Measurements from ENCODE around the gene CLEC16A. TPM values are rescaled to one million over a fixed set of nuclear protein-coding genes. Genes with fewer than 3 reads are reported as not detected.

CLEC16A gene
- total and polyA plus RNA-seq, 9 of the 15 experiments (the other 6 are each of a cell fraction or from before 2014, with no cell fraction given) = 1.00 to 22.3 (median 10.0) TPM

- TF ChIP-seq HDAC6 (IDR thresholded peaks at IDR 0.05; ENCODE audit: low read depth, low read length) (no peak), ZNF384 (IDR thresholded peaks at IDR 0.05; ENCODE audit: low read depth, low read length) (0 out of 2 replicates have a peak, but pooled peaks have one; percentile 38), NUFIP1 (IDR thresholded peaks at IDR 0.05; ENCODE audit: partially characterized antibody) (no peak), TAF7 (tag; IDR thresholded peaks at IDR 0.05) (no peak), ZBTB33 (CRISPR knock-in tag; IDR thresholded peaks at IDR 0.05) (peak; percentile 95), ATF7 (IDR thresholded peaks at IDR 0.05) (no peak), SMARCA5 (IDR thresholded peaks at IDR 0.05) (no peak), ZBTB26 (CRISPR knock-in tag; IDR thresholded peaks at IDR 0.05) (no peak), MCM7 (IDR thresholded peaks at IDR 0.05) (no peak), ELK3 (CRISPR knock-in tag; IDR thresholded peaks at IDR 0.05) (no peak), HNRNPK (IDR thresholded peaks at IDR 0.05; ENCODE audit: low read depth, low read length, poor library complexity, severe bottlenecking) (no peak), LEF1 (IDR thresholded peaks at IDR 0.05) (no peak), TCF7 (IDR thresholded peaks at IDR 0.05; ENCODE audit: borderline replicate concordance) (no peak), THRA (IDR thresholded peaks at IDR 0.05) (no peak), TAF9B (IDR thresholded peaks at IDR 0.05; ENCODE audit: partially characterized antibody) (no peak), ZNF644 (tag; IDR thresholded peaks at IDR 0.05; ENCODE audit: low read depth) (no peak), DMBX1 (CRISPR knock-in tag; IDR thresholded peaks at IDR 0.05; ENCODE audit: borderline replicate concordance) (peak; percentile 74; the same call in 1 of the 2 replicates), TCF15 (CRISPR knock-in tag; IDR thresholded peaks at IDR 0.05) (no peak), ZNF592 (IDR thresholded peaks at IDR 0.05) (no peak), NEUROD1 (IDR thresholded peaks at IDR 0.05; ENCODE audit: borderline replicate concordance, low read depth, low read length, partially characterized antibody) (no peak)
These were observed 185.0 kb downstream of the CLEC16A start (continued) for GRCh38 chr16:11129378-11129781.

All from K562 (cell line).